A549 (cell line): ENCODE data around the gene ENTPD8. TPM values are rescaled to one million over a fixed set of nuclear protein-coding genes. Genes with fewer than 3 reads are reported as not detected.

ENCODE experiments used
- polyA plus RNA-seq, 4 experiments: library from polyadenylated mRNA; depleted of rRNA in 3 of 4; stranded (reverse); fragments of >200 nt; fragmentation: RNase III in 1 of 4; extraction: RNeasy Plus Mini Kit Qiagen cat#74134 plus additional on column Dnase treatment in 1 of 4; gene quantifications; 2 replicates in 3 of 4; 3 replicates in 1 of 4; pipeline ENCODE4 v1.2.3, GENCODE V29; 2011 to 2017

ENTPD8 gene
- polyA plus RNA-seq, 2 of the 4 experiments (the other 2 are of a cell fraction): 0.18 to 0.36 TPM

Other genes with a start within 250 kb of the ENTPD8 start
- gene TPRN, start 240.6 kb downstream of the ENTPD8 start, polyA plus RNA-seq (2011; rRNA removed): 2.1 and 2.4 TPM in 2 replicates
- 5.3 to 6.5 TPM (median 6.3 TPM) in 3 replicates for gene TPRN, start 240.6 kb downstream of the ENTPD8 start, polyA plus RNA-seq (2017; fragmentation: RNase III; extraction: RNeasy Plus Mini Kit Qiagen cat#74134 plus additional on column Dnase treatment)
- 47.3 and 51.8 TPM in 2 replicates for gene TMEM203, start 235.7 kb downstream of the ENTPD8 start, polyA plus RNA-seq (2011; rRNA removed)
- gene TMEM203, start 235.7 kb downstream of the ENTPD8 start, polyA plus RNA-seq (2017; fragmentation: RNase III; extraction: RNeasy Plus Mini Kit Qiagen cat#74134 plus additional on column Dnase treatment): 29.2 to 31.0 TPM (median 31.0 TPM) in 3 replicates
- 5.6 and 6.4 TPM in 2 replicates for gene NDOR1, start 235.7 kb downstream of the ENTPD8 start, polyA plus RNA-seq (2011; rRNA removed)
- 17.9 to 19.5 TPM (median 17.9 TPM) in 3 replicates for gene NDOR1, start 235.7 kb downstream of the ENTPD8 start, polyA plus RNA-seq (2017; fragmentation: RNase III; extraction: RNeasy Plus Mini Kit Qiagen cat#74134 plus additional on column Dnase treatment)
- 0.06 and 0.29 TPM in 2 replicates for gene RNF208, start 219.1 kb downstream of the ENTPD8 start, polyA plus RNA-seq (2011; rRNA removed)
- gene RNF208, start 219.1 kb downstream of the ENTPD8 start, polyA plus RNA-seq (2017; fragmentation: RNase III; extraction: RNeasy Plus Mini Kit Qiagen cat#74134 plus additional on column Dnase treatment): 1.0 to 1.7 TPM (median 1.7 TPM) in 3 replicates
- gene CYSRT1, start 216.2 kb downstream of the ENTPD8 start, polyA plus RNA-seq (2011; rRNA removed): 0.30 and 0.32 TPM in 2 replicates
- gene CYSRT1, start 216.2 kb downstream of the ENTPD8 start, polyA plus RNA-seq (2017; fragmentation: RNase III; extraction: RNeasy Plus Mini Kit Qiagen cat#74134 plus additional on column Dnase treatment): 0.81 to 1.0 TPM (median 0.87 TPM) in 3 replicates
- gene RNF224, start 213.9 kb downstream of the ENTPD8 start, polyA plus RNA-seq (2011; rRNA removed): not detected in 2 replicates
- 0.04 to 0.07 TPM (median 0.07 TPM) in 3 replicates for gene RNF224, start 213.9 kb downstream of the ENTPD8 start, polyA plus RNA-seq (2017; fragmentation: RNase III; extraction: RNeasy Plus Mini Kit Qiagen cat#74134 plus additional on column Dnase treatment)
- gene SLC34A3, start 210.5 kb downstream of the ENTPD8 start, polyA plus RNA-seq (2011; rRNA removed): not detected in 2 replicates
- 0.04 to 0.05 TPM (median 0.05 TPM) in 3 replicates for gene SLC34A3, start 210.5 kb downstream of the ENTPD8 start, polyA plus RNA-seq (2017; fragmentation: RNase III; extraction: RNeasy Plus Mini Kit Qiagen cat#74134 plus additional on column Dnase treatment)
- 256 and 268 TPM in 2 replicates for gene TUBB4B, start 200.1 kb downstream of the ENTPD8 start, polyA plus RNA-seq (2011; rRNA removed)
- 646 to 795 TPM (median 671 TPM) in 3 replicates for gene TUBB4B, start 200.1 kb downstream of the ENTPD8 start, polyA plus RNA-seq (2017; fragmentation: RNase III; extraction: RNeasy Plus Mini Kit Qiagen cat#74134 plus additional on column Dnase treatment)
- not detected in 2 replicates for gene STPG3, start 190.1 kb downstream of the ENTPD8 start, polyA plus RNA-seq (2011; rRNA removed)
- gene STPG3, start 190.1 kb downstream of the ENTPD8 start, polyA plus RNA-seq (2017; fragmentation: RNase III; extraction: RNeasy Plus Mini Kit Qiagen cat#74134 plus additional on column Dnase treatment): not detected in 3 replicates
- 31.8 and 33.8 TPM in 2 replicates for gene NELFB, start 186.0 kb downstream of the ENTPD8 start, polyA plus RNA-seq (2011; rRNA removed)
- gene NELFB, start 186.0 kb downstream of the ENTPD8 start, polyA plus RNA-seq (2017; fragmentation: RNase III; extraction: RNeasy Plus Mini Kit Qiagen cat#74134 plus additional on column Dnase treatment): 44.4 to 46.3 TPM (median 45.3 TPM) in 3 replicates
- gene TOR4A, start 163.6 kb downstream of the ENTPD8 start, polyA plus RNA-seq (2011; rRNA removed): 8.7 and 9.8 TPM in 2 replicates
- gene TOR4A, start 163.6 kb downstream of the ENTPD8 start, polyA plus RNA-seq (2017; fragmentation: RNase III; extraction: RNeasy Plus Mini Kit Qiagen cat#74134 plus additional on column Dnase treatment): 15.6 to 18.6 TPM (median 17.5 TPM) in 3 replicates
- gene NRARP, start 139.1 kb downstream of the ENTPD8 start, polyA plus RNA-seq (2011; rRNA removed): 3.2 and 5.1 TPM in 2 replicates
- 1.3 to 1.4 TPM (median 1.3 TPM) in 3 replicates for gene NRARP, start 139.1 kb downstream of the ENTPD8 start, polyA plus RNA-seq (2017; fragmentation: RNase III; extraction: RNeasy Plus Mini Kit Qiagen cat#74134 plus additional on column Dnase treatment)
- gene EXD3, start 18.2 kb downstream of the ENTPD8 start, polyA plus RNA-seq (2011; rRNA removed): 3.3 and 3.4 TPM in 2 replicates
- 4.0 to 5.4 TPM (median 4.5 TPM) in 3 replicates for gene EXD3, start 18.2 kb downstream of the ENTPD8 start, polyA plus RNA-seq (2017; fragmentation: RNase III; extraction: RNeasy Plus Mini Kit Qiagen cat#74134 plus additional on column Dnase treatment)
- 0.44 and 0.58 TPM in 2 replicates for gene NOXA1, start 18.0 kb downstream of the ENTPD8 start, polyA plus RNA-seq (2011; rRNA removed)
- 1.1 to 1.9 TPM (median 1.5 TPM) in 3 replicates for gene NOXA1, start 18.0 kb downstream of the ENTPD8 start, polyA plus RNA-seq (2017; fragmentation: RNase III; extraction: RNeasy Plus Mini Kit Qiagen cat#74134 plus additional on column Dnase treatment)
- 16.0 and 20.0 TPM in 2 replicates for gene NSMF, start 18.0 kb upstream of the ENTPD8 start, polyA plus RNA-seq (2011; rRNA removed)
- 29.2 to 35.0 TPM (median 33.0 TPM) in 3 replicates for gene NSMF, start 18.0 kb upstream of the ENTPD8 start, polyA plus RNA-seq (2017; fragmentation: RNase III; extraction: RNeasy Plus Mini Kit Qiagen cat#74134 plus additional on column Dnase treatment)
- 0.31 and 0.58 TPM in 2 replicates for gene PNPLA7, start 109.0 kb upstream of the ENTPD8 start, polyA plus RNA-seq (2011; rRNA removed)
- gene PNPLA7, start 109.0 kb upstream of the ENTPD8 start, polyA plus RNA-seq (2017; fragmentation: RNase III; extraction: RNeasy Plus Mini Kit Qiagen cat#74134 plus additional on column Dnase treatment): 0.92 to 1.3 TPM (median 1.1 TPM) in 3 replicates
- 19.2 and 19.7 TPM in 2 replicates for gene MRPL41, start 110.5 kb upstream of the ENTPD8 start, polyA plus RNA-seq (2011; rRNA removed)
- 51.0 to 54.4 TPM (median 52.4 TPM) in 3 replicates for gene MRPL41, start 110.5 kb upstream of the ENTPD8 start, polyA plus RNA-seq (2017; fragmentation: RNase III; extraction: RNeasy Plus Mini Kit Qiagen cat#74134 plus additional on column Dnase treatment)
- 26.7 and 28.2 TPM in 2 replicates for gene DPH7, start 137.6 kb upstream of the ENTPD8 start, polyA plus RNA-seq (2011; rRNA removed)
- gene DPH7, start 137.6 kb upstream of the ENTPD8 start, polyA plus RNA-seq (2017; fragmentation: RNase III; extraction: RNeasy Plus Mini Kit Qiagen cat#74134 plus additional on column Dnase treatment): 28.8 to 35.2 TPM (median 33.4 TPM) in 3 replicates
- 16.0 and 19.6 TPM in 2 replicates for gene ZMYND19, start 149.2 kb upstream of the ENTPD8 start, polyA plus RNA-seq (2011; rRNA removed)
- 35.7 to 38.7 TPM (median 37.5 TPM) in 3 replicates for gene ZMYND19, start 149.2 kb upstream of the ENTPD8 start, polyA plus RNA-seq (2017; fragmentation: RNase III; extraction: RNeasy Plus Mini Kit Qiagen cat#74134 plus additional on column Dnase treatment)
- gene ARRDC1, start 164.3 kb upstream of the ENTPD8 start, polyA plus RNA-seq (2011; rRNA removed): 20.7 and 23.8 TPM in 2 replicates
- gene ARRDC1, start 164.3 kb upstream of the ENTPD8 start, polyA plus RNA-seq (2017; fragmentation: RNase III; extraction: RNeasy Plus Mini Kit Qiagen cat#74134 plus additional on column Dnase treatment): 20.6 to 22.5 TPM (median 22.0 TPM) in 3 replicates
- 33.6 and 41.3 TPM in 2 replicates for gene EHMT1, start 177.6 kb upstream of the ENTPD8 start, polyA plus RNA-seq (2011; rRNA removed)
- 45.6 to 52.9 TPM (median 48.0 TPM) in 3 replicates for gene EHMT1, start 177.6 kb upstream of the ENTPD8 start, polyA plus RNA-seq (2017; fragmentation: RNase III; extraction: RNeasy Plus Mini Kit Qiagen cat#74134 plus additional on column Dnase treatment)